Breast epithelium (tissue), 3 donors: Measurements from ENCODE around the gene INO80E.

Experiments used
- POLR2A ChIP-seq: fragments of 450-650 bp; IDR thresholded peaks from one replicate; pipeline ENCODE4 v1.6.1; 2016; ENCODE audit warnings: antibody characterized with exemption, mild to moderate bottlenecking, moderate library complexity
- TF ChIP-seq, protein P1 (sequence below), 3 donors: fragments of 450-650 bp; IDR thresholded peaks; one replicate each; pipeline ENCODE4 v1.5.1; 2016 to 2017; ENCODE audit warnings: antibody characterized with exemption in 3 of 3, mild to moderate bottlenecking in 3 of 3, moderate library complexity in 3 of 3

DNA sequence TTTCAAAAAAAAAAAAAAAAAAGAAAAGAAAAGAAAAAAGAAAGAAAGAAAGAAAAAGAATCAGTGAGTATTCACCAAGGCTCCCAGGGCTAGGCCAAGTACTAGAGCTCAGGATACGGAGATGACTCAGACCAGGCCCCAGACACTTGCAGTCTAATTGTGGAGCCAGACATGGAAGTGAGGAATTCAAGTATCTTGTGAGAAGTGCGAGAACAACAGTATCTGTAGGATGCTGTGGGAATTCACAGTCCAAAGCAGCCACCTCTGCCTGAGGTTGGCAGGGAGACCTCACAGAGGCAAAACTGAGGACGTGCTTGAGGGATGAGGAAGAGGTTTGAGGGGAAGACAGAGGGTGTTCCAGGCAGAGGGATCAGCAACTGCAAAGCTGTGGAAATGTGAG is 55.5 kb downstream of the INO80E start:
- TF ChIP-seq, protein P1, sequence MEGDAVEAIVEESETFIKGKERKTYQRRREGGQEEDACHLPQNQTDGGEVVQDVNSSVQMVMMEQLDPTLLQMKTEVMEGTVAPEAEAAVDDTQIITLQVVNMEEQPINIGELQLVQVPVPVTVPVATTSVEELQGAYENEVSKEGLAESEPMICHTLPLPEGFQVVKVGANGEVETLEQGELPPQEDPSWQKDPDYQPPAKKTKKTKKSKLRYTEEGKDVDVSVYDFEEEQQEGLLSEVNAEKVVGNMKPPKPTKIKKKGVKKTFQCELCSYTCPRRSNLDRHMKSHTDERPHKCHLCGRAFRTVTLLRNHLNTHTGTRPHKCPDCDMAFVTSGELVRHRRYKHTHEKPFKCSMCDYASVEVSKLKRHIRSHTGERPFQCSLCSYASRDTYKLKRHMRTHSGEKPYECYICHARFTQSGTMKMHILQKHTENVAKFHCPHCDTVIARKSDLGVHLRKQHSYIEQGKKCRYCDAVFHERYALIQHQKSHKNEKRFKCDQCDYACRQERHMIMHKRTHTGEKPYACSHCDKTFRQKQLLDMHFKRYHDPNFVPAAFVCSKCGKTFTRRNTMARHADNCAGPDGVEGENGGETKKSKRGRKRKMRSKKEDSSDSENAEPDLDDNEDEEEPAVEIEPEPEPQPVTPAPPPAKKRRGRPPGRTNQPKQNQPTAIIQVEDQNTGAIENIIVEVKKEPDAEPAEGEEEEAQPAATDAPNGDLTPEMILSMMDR (IDR thresholded peaks at IDR 0.05), result no peak
- no peak for TF ChIP-seq POLR2A
